H54 (cell line): ENCODE measurements around the gene ALAS1.
"Not testable (repeated sequence)": the region's sequence is repeated elsewhere in the genome, so short reads cannot be mapped to it uniquely, and the experiment has no call there.

Source experiments
- DNase-seq: peaks from one replicate; pipeline ENCODE4 v3.0.0; 2011; ENCODE audit warnings: low spot score, mixed read lengths; ENCODE audit not compliant: insufficient read length
- FAIRE-seq: peaks from 3 replicates; lab custom pipeline; 2011; peaks lifted over from hg19 to GRCh38; lab: Jason Lieb, UNC
- POLR2A ChIP-seq: IDR thresholded peaks from 2 replicates; pipeline ENCODE4 v1.6.1; 2011; ENCODE audit warnings: low read depth, mild to moderate bottlenecking, low read length

Gene ALAS1

GRCh38 chr3:52197842-52198625, at the start of gene ALAS1:
Gene ALAS1, plus strand, starts transcription at chr3:52198160. Its CDS starts 1,082 bp downstream, at chr3:52199242.
- peak; percentile 93 for DNase-seq
- no peak for FAIRE-seq
- peak; percentile 91 for TF ChIP-seq POLR2A

- no peak for FAIRE-seq
- no peak for TF ChIP-seq POLR2A
- no peak for DNase-seq
Measured at GRCh38 chr3:52149021-52149420, 48.9 kb upstream of the ALAS1 start.

GRCh38 chr3:52149726-52150125, 48.2 kb upstream of the ALAS1 start:
- FAIRE-seq: no peak
- no peak for TF ChIP-seq POLR2A

GRCh38 chr3:52150357-52150756, 47.6 kb upstream of the ALAS1 start:
- no peak for FAIRE-seq
- no peak for TF ChIP-seq POLR2A
- no peak for DNase-seq

More at GRCh38 chr3:52149726-52150125, 48.2 kb upstream of the ALAS1 start:
- no peak for DNase-seq

GRCh38 chr3:52150860-52151259, 47.1 kb upstream of the ALAS1 start:
- TF ChIP-seq POLR2A: no peak
- FAIRE-seq (no peak), DNase-seq (no peak)

GRCh38 chr3:52151991-52152390, 46.0 kb upstream of the ALAS1 start:
- FAIRE-seq, DNase-seq: not testable (repeated sequence)

- DNase-seq: peak; percentile 56
- FAIRE-seq: no peak
- TF ChIP-seq POLR2A: no peak
Measured at GRCh38 chr3:52153389-52154096, 44.4 kb upstream of the ALAS1 start.

- peak; percentile 93 for FAIRE-seq
- peak; percentile 93 for DNase-seq
- TF ChIP-seq POLR2A: peak; percentile 65; the same call in 1 of the 2 replicates
Measured at GRCh38 chr3:52154135-52155094, 43.5 kb upstream of the ALAS1 start, which contains the start of gene POC1A. Gene POC1A, minus strand, starts transcription at chr3:52154423. Its CDS starts 51 bp downstream, at chr3:52154372.

GRCh38 chr3:52155912-52156311, 42.0 kb upstream of the ALAS1 start:
- FAIRE-seq: no peak
- TF ChIP-seq POLR2A: no peak
- no peak for DNase-seq

- FAIRE-seq (no peak), DNase-seq (no peak)
- no peak for TF ChIP-seq POLR2A
Measured at GRCh38 chr3:52159503-52159902, 38.5 kb upstream of the ALAS1 start.

- no peak for TF ChIP-seq POLR2A
- no peak for FAIRE-seq
- DNase-seq: no peak
Measured at GRCh38 chr3:52162250-52162872, 35.6 kb upstream of the ALAS1 start.

- FAIRE-seq (no peak), DNase-seq (no peak)
- TF ChIP-seq POLR2A: no peak
Measured at GRCh38 chr3:52167240-52167639, 30.7 kb upstream of the ALAS1 start.

- DNase-seq, FAIRE-seq: not testable (repeated sequence)
Measured at GRCh38 chr3:52170217-52170616, 27.7 kb upstream of the ALAS1 start.
